Keratinocyte (primary cell): ENCODE data around the gene SNRNP25. TPM values are rescaled to one million over a fixed set of nuclear protein-coding genes. Genes with fewer than 3 reads are reported as not detected.

Source experiments
- DNase-seq: peaks from one replicate; pipeline ENCODE4 v3.0.0-alpha.2; 2011; ENCODE audit warnings: low read depth, missing footprints, low spot score
- FAIRE-seq: peaks from 2 replicates; lab custom pipeline; 2011; peaks lifted over from hg19 to GRCh38; lab: Jason Lieb, UNC
- H2AFZ ChIP-seq: 2 replicates; pipeline ENCODE4 v1.6.0; 2012; ENCODE audit warnings: low read length, control low read depth, inconsistent platforms; ENCODE audit not compliant: control insufficient read depth
- H3K27ac ChIP-seq: 2 replicates; pipeline ENCODE4 v1.5.1; 2011; ENCODE audit warnings: low read length; ENCODE audit not compliant: control insufficient read depth, insufficient read depth
- H3K27me3 ChIP-seq: 3 replicates; pipeline ENCODE4 v1.6.0; 2011; ENCODE audit warnings: low read length; ENCODE audit not compliant: control insufficient read depth, insufficient read depth; ENCODE audit errors: extremely low read depth
- H3K36me3 ChIP-seq, 2 experiments: 2 replicates in 1 of 2; 3 replicates in 1 of 2; pipeline ENCODE4 v1.5.1; 2011; ENCODE audit warnings: low read length in 2 of 2, mild to moderate bottlenecking in 1 of 2; ENCODE audit not compliant: control insufficient read depth in 2 of 2, insufficient read depth in 2 of 2; ENCODE audit errors: extremely low read depth in 1 of 2
- H3K4me1 ChIP-seq: 3 replicates; pipeline ENCODE4 v1.5.1; 2011; ENCODE audit warnings: low read length; ENCODE audit not compliant: control insufficient read depth, insufficient read depth; ENCODE audit errors: extremely low read depth
- H3K4me2 ChIP-seq: 3 replicates; pipeline ENCODE4 v1.6.0; 2011; ENCODE audit warnings: low read depth, low read length; ENCODE audit not compliant: control insufficient read depth, insufficient read depth; ENCODE audit errors: extremely low read depth
- H3K4me3 ChIP-seq, 3 experiments: fragments of 200-600 bp in 1 of 3; sonication (generic) in 1 of 3; 2 replicates in 2 of 3; 3 replicates in 1 of 3; pipeline ENCODE4 v1.5.1; 2011 to 2016; ENCODE audit warnings: low read length in 3 of 3, mild to moderate bottlenecking in 3 of 3, control low read depth in 2 of 3, inconsistent platforms in 1 of 3, low read depth in 1 of 3, mixed read lengths in 1 of 3, mixed run types in 1 of 3, moderate library complexity in 1 of 3; ENCODE audit not compliant: control insufficient read depth in 2 of 3, insufficient read depth in 2 of 3; ENCODE audit errors: extremely low read depth in 1 of 3
- H3K79me2 ChIP-seq: 2 replicates; pipeline ENCODE4 v1.6.0; 2012; ENCODE audit warnings: low read length; ENCODE audit not compliant: control insufficient read depth, insufficient read depth
- H3K9ac ChIP-seq: 3 replicates; pipeline ENCODE4 v1.6.0; 2011; ENCODE audit warnings: low read length; ENCODE audit not compliant: control insufficient read depth, insufficient read depth; ENCODE audit errors: extremely low read depth
- H3K9me1 ChIP-seq: 3 replicates; pipeline ENCODE4 v1.6.0; 2011; ENCODE audit warnings: low read length; ENCODE audit not compliant: control insufficient read depth, insufficient read depth; ENCODE audit errors: extremely low read depth
- H3K9me3 ChIP-seq: 2 replicates; pipeline ENCODE4 v1.5.1; 2012; ENCODE audit warnings: low read depth, low read length; ENCODE audit not compliant: control insufficient read depth
- H4K20me1 ChIP-seq: 3 replicates; pipeline ENCODE4 v1.6.0; 2011; ENCODE audit warnings: low read length; ENCODE audit not compliant: control insufficient read depth, insufficient read depth; ENCODE audit errors: extremely low read depth
- EZH2 ChIP-seq: IDR thresholded peaks from one replicate; pipeline ENCODE4 v1.6.1; 2012; ENCODE audit warnings: inconsistent platforms, mild to moderate bottlenecking, low read length, moderate library complexity
- dilution Hi-C: fragments of 300-500 bp; cut with MboI; formaldehyde crosslinking; loops from one replicate; pipeline ENCODE4 v1.7.0; 2020; ENCODE audit warnings: low sequenced_read_pairs; ENCODE audit not compliant: extremely low pct_ligation_motif_present
- polyA plus RNA-seq, 5 experiments: library from polyadenylated mRNA; depleted of rRNA in 3 of 5; stranded (reverse) in 3 of 5; stranded (forward) in 1 of 5; unstranded in 1 of 5; fragments of >200 nt; gene quantifications; 1 replicate in 1 of 5; 2 replicates in 3 of 5; 3 replicates in 1 of 5; pipeline versions ENCODE4 v1.2.1 to v1.2.3, GENCODE V29; 2011 to 2012; ENCODE audit warnings: missing spikeins in 2 of 5, low read depth in 1 of 5, low replicate concordance in 1 of 5
- TF ChIP-seq, protein P1 (sequence below), 3 experiments: IDR thresholded peaks in 1 of 3; conservative IDR thresholded peaks in 1 of 3; optimal IDR thresholded peaks in 1 of 3; 2 replicates in 2 of 3; 3 replicates in 1 of 3; pipeline versions ENCODE3 to v1.5.1; 2011; ENCODE audit warnings: low read length in 3 of 3, mild to moderate bottlenecking in 3 of 3, moderate library complexity in 2 of 3, control low read depth in 1 of 3, inconsistent platforms in 1 of 3; ENCODE audit not compliant: insufficient read depth in 2 of 3; ENCODE audit errors: extremely low read depth in 1 of 3

SNRNP25 gene
- polyA plus RNA-seq, 1 donor (not counting 4 experiments of a cell fraction or from before 2014, with no cell fraction given) = 45.9 TPM

DNA sequence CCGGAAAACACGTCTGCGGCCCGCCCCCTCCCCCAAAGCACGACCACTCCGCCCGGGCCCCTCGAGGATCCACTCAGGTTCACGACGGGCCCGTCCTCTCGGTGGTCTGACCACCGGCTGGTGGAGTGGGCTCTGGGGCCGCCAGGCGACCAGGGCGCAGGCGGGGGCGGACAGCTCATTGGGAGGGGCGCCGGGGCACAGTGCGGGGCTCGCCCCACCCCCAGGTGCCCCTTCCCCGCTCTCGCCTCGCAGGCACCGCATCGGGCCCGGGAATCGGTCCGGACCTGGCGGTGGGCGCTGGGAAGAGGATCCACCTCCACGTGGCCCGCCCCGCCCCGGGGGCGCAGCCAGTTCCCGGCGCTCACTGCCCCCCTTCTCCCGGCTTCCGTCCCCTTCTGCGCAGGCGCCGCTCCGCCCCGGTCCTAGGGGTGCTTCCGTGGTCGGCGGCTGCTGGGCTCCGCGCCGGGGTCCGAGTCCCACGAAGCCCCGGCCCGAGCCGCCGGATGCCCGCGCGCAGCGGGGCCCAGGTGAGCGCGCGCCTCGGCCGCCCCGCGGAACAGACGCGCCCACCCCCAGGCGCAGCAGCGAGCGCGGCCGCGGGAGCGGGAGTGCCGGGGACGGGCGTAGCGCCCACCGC lies 24.3 kb downstream of the SNRNP25 start, which contains the start of gene MPG:
MPG (plus strand) TSS at position 419 of the 637 bp plus-strand sequence; CDS start at position 504, 85 bp downstream.
- Histone ChIP-seq H3K4me3 (peak within 1 kb of the TSS; percentile 76 to 82 (median 82)), H3K4me2 (peak within 1 kb of the TSS; percentile 95), H3K27me3 (no peaks in the 10 kb centered on the region), H3K9ac (peak within 1 kb of the TSS; percentile 83), H4K20me1 (no peaks in the 10 kb centered on the region), H3K79me2 (peaks cover 3% of the 10 kb centered on the region), H3K9me3 (no peaks in the 10 kb centered on the region), H3K36me3 (peaks cover 0 to 15% of the 10 kb centered on the region in 2 experiments), H3K9me1 (peaks cover 2% of the 10 kb centered on the region), H3K27ac (peak within 1 kb of the TSS; percentile 66), H2AFZ (no peak within 1 kb of the TSS), H3K4me1 (peaks cover 33% of the 10 kb centered on the region)
- dilution Hi-C loops = no loop called here
- no peak for TF ChIP-seq EZH2
- TF ChIP-seq, protein P1, sequence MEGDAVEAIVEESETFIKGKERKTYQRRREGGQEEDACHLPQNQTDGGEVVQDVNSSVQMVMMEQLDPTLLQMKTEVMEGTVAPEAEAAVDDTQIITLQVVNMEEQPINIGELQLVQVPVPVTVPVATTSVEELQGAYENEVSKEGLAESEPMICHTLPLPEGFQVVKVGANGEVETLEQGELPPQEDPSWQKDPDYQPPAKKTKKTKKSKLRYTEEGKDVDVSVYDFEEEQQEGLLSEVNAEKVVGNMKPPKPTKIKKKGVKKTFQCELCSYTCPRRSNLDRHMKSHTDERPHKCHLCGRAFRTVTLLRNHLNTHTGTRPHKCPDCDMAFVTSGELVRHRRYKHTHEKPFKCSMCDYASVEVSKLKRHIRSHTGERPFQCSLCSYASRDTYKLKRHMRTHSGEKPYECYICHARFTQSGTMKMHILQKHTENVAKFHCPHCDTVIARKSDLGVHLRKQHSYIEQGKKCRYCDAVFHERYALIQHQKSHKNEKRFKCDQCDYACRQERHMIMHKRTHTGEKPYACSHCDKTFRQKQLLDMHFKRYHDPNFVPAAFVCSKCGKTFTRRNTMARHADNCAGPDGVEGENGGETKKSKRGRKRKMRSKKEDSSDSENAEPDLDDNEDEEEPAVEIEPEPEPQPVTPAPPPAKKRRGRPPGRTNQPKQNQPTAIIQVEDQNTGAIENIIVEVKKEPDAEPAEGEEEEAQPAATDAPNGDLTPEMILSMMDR (optimal IDR thresholded peaks at IDR 0.05 in 1 of 3, IDR thresholded peaks at IDR 0.05 in 1 of 3, conservative IDR thresholded peaks at IDR 0.05 in 1 of 3; ENCODE audit: extremely low read depth in 1 of 3, insufficient read depth in 2 of 3, low read length in 3 of 3) = no peak
- FAIRE-seq (no peak), DNase-seq (no peak)

DNA sequence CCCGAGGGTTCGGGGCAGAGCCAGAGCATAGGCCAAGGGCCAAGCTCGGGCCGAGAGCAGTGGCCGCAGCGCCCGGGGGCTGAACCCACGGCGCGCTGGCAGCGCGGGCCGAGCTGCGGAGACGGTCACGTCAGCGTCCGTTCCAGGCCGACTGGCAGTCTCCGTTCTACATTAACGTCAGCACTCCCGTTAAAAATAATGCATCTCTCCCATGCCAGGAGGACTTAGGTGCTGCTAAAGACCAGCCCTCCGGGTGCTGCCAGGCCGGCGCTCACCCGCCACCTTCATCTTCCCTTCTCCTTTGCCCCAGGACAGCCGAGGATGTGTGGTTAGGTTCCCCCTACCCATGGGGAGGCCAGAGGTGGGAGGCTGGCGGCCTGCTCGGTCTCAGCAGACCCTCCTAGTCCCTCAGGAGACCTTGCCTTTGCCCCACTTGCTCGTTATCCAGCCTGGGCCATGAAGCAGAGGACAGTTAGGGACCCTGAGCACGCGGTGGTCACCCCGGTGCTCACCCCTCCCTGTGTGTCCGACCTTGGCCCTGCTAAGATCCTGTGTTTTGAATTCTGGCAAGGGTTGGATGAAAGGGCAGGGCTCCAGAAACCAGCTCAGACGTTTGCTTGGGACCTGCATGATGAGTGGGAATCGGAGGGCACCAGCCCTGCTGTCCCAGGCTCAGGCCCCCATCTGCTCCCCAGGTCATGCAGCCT lies 25.0 kb downstream of the SNRNP25 start:
- TF ChIP-seq, protein P1 (optimal IDR thresholded peaks at IDR 0.05 in 1 of 3, IDR thresholded peaks at IDR 0.05 in 1 of 3, conservative IDR thresholded peaks at IDR 0.05 in 1 of 3; ENCODE audit: extremely low read depth in 1 of 3, insufficient read depth in 2 of 3, low read length in 3 of 3) = no peak
- TF ChIP-seq EZH2 = no peak
- peaks cover 3% of the 10 kb centered on the region for H3K79me2 ChIP-seq
- dilution Hi-C loops = no loop called here
- FAIRE-seq (no peak), DNase-seq (no peak)
- H3K9ac ChIP-seq = peak overlapping the region; percentile 83
- peak overlapping the region; percentile 76 to 82 (median 82) for H3K4me3 ChIP-seq
- H3K36me3 ChIP-seq = peaks cover under 1 to 15% of the 10 kb centered on the region in 2 experiments
- H3K27ac ChIP-seq = peak overlapping the region; percentile 66
- peaks cover 30% of the 10 kb centered on the region for H3K4me1 ChIP-seq
- H3K9me1 ChIP-seq = peaks cover 2% of the 10 kb centered on the region
- H2AFZ ChIP-seq = no peak overlapping the region
- peaks cover under 1% of the 10 kb centered on the region for H4K20me1 ChIP-seq
- H3K9me3 ChIP-seq = no peaks in the 10 kb centered on the region
- no peaks in the 10 kb centered on the region for H3K27me3 ChIP-seq
- H3K4me2 ChIP-seq = peak overlapping the region; percentile 95
